K562 (cell line): ENCODE measurements around the gene LIN28A. TPM values are rescaled to one million over a fixed set of nuclear protein-coding genes. Genes with fewer than 3 reads are reported as not detected.

Experiments
- CBX8 ChIP-seq: fragments of 200-600 bp; sonication (generic); IDR thresholded peaks from 2 replicates; pipeline ENCODE4 v1.6.1; 2012; ENCODE audit warnings: borderline replicate concordance, mixed run types, low read depth, mild to moderate bottlenecking, moderate library complexity, mixed read lengths, low read length, control low read depth, inconsistent platforms; ENCODE audit not compliant: poor library complexity, severe bottlenecking; ENCODE audit errors: extremely low read depth
- CHD1 ChIP-seq: fragments of 200-600 bp; sonication (generic); IDR thresholded peaks from one replicate; pipeline ENCODE4 v1.6.1; 2012; ENCODE audit warnings: mild to moderate bottlenecking, moderate library complexity, low read length, inconsistent platforms
- ETV6 ChIP-seq, 3 experiments: fragments of 150-350 bp in 1 of 3; sonication (generic) in 1 of 3; formaldehyde crosslinking in 1 of 3; IDR thresholded peaks; 2 replicates each; pipeline versions ENCODE4 v1.6.1 to v1.8.0; 2014 to 2022; ENCODE audit warnings: borderline replicate concordance in 2 of 3, low read depth in 2 of 3, antibody characterized with exemption in 1 of 3, low read length in 1 of 3, mild to moderate bottlenecking in 1 of 3, missing genetic modification reagents in 1 of 3
- FOXA3 ChIP-seq, 2 experiments: fragments of 450-650 bp in 1 of 2; sonication (generic) in 1 of 2; formaldehyde crosslinking; IDR thresholded peaks in 1 of 2; conservative IDR thresholded peaks in 1 of 2; 2 replicates each; pipeline versions ENCODE4 v1.4.0 to v1.8.0; 2020 to 2022; ENCODE audit warnings: mild to moderate bottlenecking in 2 of 2, missing genetic modification reagents in 1 of 2
- HDGF ChIP-seq: fragments of 450-650 bp; IDR thresholded peaks from 2 replicates; pipeline ENCODE4 v1.6.1; 2016
- MNT ChIP-seq, 2 experiments: fragments of 450-650 bp; conservative IDR thresholded peaks; 2 replicates each; pipeline ENCODE4 v1.6.1; 2017; ENCODE audit warnings: mild to moderate bottlenecking in 2 of 2, moderate library complexity in 2 of 2
- PRMT5 ChIP-seq: sonication (generic); formaldehyde crosslinking; IDR thresholded peaks from 2 replicates; pipeline ENCODE4 v1.5.0; 2020; ENCODE audit warnings: missing genetic modification reagents
- RNF219 ChIP-seq: fragments of 250-450 bp; sonication (Bioruptor Pico); IDR thresholded peaks from 2 replicates; pipeline ENCODE4 v1.5.0; 2022; ENCODE audit warnings: mild to moderate bottlenecking
- TEAD4 ChIP-seq, 2 experiments: sonication (generic) in 1 of 2; formaldehyde crosslinking in 1 of 2; IDR thresholded peaks; 2 replicates each; pipeline versions ENCODE4 v1.6.1 to v1.8.0; 2012 to 2022; ENCODE audit warnings: borderline replicate concordance in 1 of 2, inconsistent platforms in 1 of 2, low read length in 1 of 2, mild to moderate bottlenecking in 1 of 2, missing genetic modification reagents in 1 of 2
- USF2 ChIP-seq: sonication (generic); formaldehyde crosslinking; IDR thresholded peaks from 2 replicates; pipeline ENCODE4 v1.5.0; 2020; ENCODE audit warnings: missing genetic modification reagents
- ZFX ChIP-seq: sonication (generic); formaldehyde crosslinking; IDR thresholded peaks from 2 replicates; pipeline ENCODE4 v1.8.0; 2022; ENCODE audit warnings: mild to moderate bottlenecking, missing genetic modification reagents, moderate library complexity
- ZNF253 ChIP-seq: fragments of 250-450 bp; sonication (Bioruptor Pico); conservative IDR thresholded peaks from 2 replicates; pipeline ENCODE4 v1.6.1; 2021; ENCODE audit warnings: mild to moderate bottlenecking
- ZNF717 ChIP-seq: fragments of 250-450 bp; sonication (Bioruptor Pico); IDR thresholded peaks from 2 replicates; pipeline ENCODE4 v1.5.0; 2021
- polyA plus RNA-seq, 8 experiments: library from polyadenylated mRNA; depleted of rRNA in 4 of 8; stranded (reverse) in 5 of 8; unstranded in 3 of 8; fragments of >200 nt; fragmentation: Nextera tagmentation in 2 of 8; fragmentation: Illumina TruSeq in 1 of 8; extraction: Ambion mirVana in 2 of 8; extraction: Trizol in 1 of 8; gene quantifications; 2 replicates each; pipeline versions ENCODE4 v1.2.1 to v1.2.3, GENCODE V29; 2011 to 2014; ENCODE audit warnings: inconsistent platforms in 1 of 8, missing spikeins in 1 of 8
- total RNA-seq, 7 experiments: library from RNA; depleted of rRNA in 6 of 7; stranded (reverse); fragments of >200 nt in 6 of 7; fragmentation: Illumina TruSeq in 2 of 7; extraction: Trizol in 2 of 7; gene quantifications; 2 replicates each; pipeline versions ENCODE4 v1.2.1 to v1.2.3, GENCODE V29; 2011 to 2021; ENCODE audit warnings: low replicate concordance in 1 of 7
- TF ChIP-seq, protein P1 (sequence below): fragments of 450-650 bp; formaldehyde crosslinking; IDR thresholded peaks from 2 replicates; pipeline ENCODE4 v1.4.0; 2020; ENCODE audit warnings: mild to moderate bottlenecking, mixed read lengths
- TF ChIP-seq, protein P2 (sequence below): fragments of 450-650 bp; formaldehyde crosslinking; conservative IDR thresholded peaks from 2 replicates; pipeline ENCODE4 v1.4.0; 2022; ENCODE audit warnings: mild to moderate bottlenecking, missing genetic modification characterization

Gene LIN28A
- total and polyA plus RNA-seq, 9 of the 15 experiments (the other 6 are each of a cell fraction or from before 2014, with no cell fraction given) = 0.80 to 5.4 (median 3.9) TPM

DNA sequence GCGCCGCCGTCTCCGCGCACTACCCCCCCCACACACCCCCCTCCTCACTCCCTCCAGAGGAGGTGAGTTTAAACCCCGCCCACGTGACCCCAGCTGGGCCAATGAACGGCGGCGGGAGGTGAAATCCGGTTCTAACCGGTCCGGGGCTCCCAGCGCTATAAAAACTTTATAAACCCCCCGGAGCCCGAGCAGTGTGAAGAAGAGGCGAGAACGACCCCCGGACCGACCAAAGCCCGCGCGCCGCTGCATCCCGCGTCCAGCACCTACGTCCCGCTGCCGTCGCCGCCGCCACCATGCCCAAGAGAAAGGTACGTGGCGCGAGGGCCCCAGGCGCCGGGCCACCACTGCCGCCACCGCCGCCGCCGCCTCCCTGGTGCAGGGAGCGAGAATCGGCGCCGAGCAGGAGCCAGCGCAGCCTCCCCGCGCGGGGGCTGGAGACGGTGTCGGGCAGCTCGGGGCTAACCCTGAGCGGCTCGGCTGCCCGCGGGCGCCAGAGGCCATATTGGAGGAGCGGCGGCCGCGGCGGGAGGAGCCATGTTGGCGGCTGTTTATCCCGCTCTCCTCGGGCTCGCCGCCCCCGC, 61.8 kb downstream of the LIN28A start, which contains the start of gene HMGN2 (continued):
- peak; percentile 96 for TF ChIP-seq CHD1
- TF ChIP-seq ZFX = peak; percentile 93
- TF ChIP-seq ETV6 (IDR thresholded peaks at IDR 0.05; ENCODE audit: borderline replicate concordance in 1 of 2, low read depth in 2 of 2, low read length in 1 of 2) = no peak
- 0 out of 2 replicates have a peak, but pooled peaks have one; percentile 21 for TF ChIP-seq ETV6 (CRISPR knock-in tag; IDR thresholded peaks at IDR 0.05; ENCODE audit: borderline replicate concordance)
- TF ChIP-seq, protein P1, sequence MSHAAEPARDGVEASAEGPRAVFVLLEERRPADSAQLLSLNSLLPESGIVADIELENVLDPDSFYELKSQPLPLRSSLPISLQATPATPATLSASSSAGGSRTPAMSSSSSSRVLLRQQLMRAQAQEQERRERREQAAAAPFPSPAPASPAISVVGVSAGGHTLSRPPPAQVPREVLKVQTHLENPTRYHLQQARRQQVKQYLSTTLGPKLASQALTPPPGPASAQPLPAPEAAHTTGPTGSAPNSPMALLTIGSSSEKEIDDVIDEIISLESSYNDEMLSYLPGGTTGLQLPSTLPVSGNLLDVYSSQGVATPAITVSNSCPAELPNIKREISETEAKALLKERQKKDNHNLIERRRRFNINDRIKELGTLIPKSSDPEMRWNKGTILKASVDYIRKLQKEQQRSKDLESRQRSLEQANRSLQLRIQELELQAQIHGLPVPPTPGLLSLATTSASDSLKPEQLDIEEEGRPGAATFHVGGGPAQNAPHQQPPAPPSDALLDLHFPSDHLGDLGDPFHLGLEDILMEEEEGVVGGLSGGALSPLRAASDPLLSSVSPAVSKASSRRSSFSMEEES (CRISPR knock-in tag) = peak; percentile 91
- 0 out of 4 replicates have a peak, but pooled peaks of 1 of the 2 experiments have one; percentile 52 for TF ChIP-seq FOXA3 (CRISPR knock-in tag; conservative IDR thresholded peaks at IDR 0.05 in 1 of 2, IDR thresholded peaks at IDR 0.05 in 1 of 2)
- TF ChIP-seq TEAD4 (IDR thresholded peaks at IDR 0.05; ENCODE audit: low read length) = no peak
- TF ChIP-seq TEAD4 (CRISPR knock-in tag; IDR thresholded peaks at IDR 0.05; ENCODE audit: borderline replicate concordance) = no peak
- TF ChIP-seq HDGF = no peak
- TF ChIP-seq, protein P2, sequence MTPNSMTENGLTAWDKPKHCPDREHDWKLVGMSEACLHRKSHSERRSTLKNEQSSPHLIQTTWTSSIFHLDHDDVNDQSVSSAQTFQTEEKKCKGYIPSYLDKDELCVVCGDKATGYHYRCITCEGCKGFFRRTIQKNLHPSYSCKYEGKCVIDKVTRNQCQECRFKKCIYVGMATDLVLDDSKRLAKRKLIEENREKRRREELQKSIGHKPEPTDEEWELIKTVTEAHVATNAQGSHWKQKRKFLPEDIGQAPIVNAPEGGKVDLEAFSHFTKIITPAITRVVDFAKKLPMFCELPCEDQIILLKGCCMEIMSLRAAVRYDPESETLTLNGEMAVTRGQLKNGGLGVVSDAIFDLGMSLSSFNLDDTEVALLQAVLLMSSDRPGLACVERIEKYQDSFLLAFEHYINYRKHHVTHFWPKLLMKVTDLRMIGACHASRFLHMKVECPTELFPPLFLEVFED (CRISPR knock-in tag) = no peak
- TF ChIP-seq USF2 = peak; percentile 93
- no peak for TF ChIP-seq MNT (conservative IDR thresholded peaks at IDR 0.05)
- TF ChIP-seq RNF219 (CRISPR knock-in tag) = no peak; the same call in 1 of the 2 replicates
- TF ChIP-seq ZNF253 (CRISPR knock-in tag) = no peak
- TF ChIP-seq PRMT5 (CRISPR knock-in tag) = peak; percentile 79; the same call in 1 of the 2 replicates
- 0 out of 2 replicates have a peak, but pooled peaks have one; percentile 67 for TF ChIP-seq ZNF717 (CRISPR knock-in tag)
- no peak for TF ChIP-seq CBX8
